ENCODE measurements around the gene SCUBE3. TPM values are rescaled to one million over a fixed set of nuclear protein-coding genes. Genes with fewer than 3 reads are reported as not detected.

SCUBE3 gene
- total and polyA plus RNA-seq, 2 of the 13 experiments (the other 11 are each of a cell fraction or from before 2014, with no cell fraction given): not detected

GRCh38 chr6:35228481-35228880, 14.7 kb downstream of the SCUBE3 start:
- Histone ChIP-seq H2AFZ (ENCODE audit: low read length) (no peak overlapping the region), H3K9ac (ENCODE audit: insufficient read depth, low read depth, low read length) (no peak overlapping the region), H3K4me2 (ENCODE audit: low read depth, low read length) (no peak overlapping the region), H3K36me3 (replicated peaks in 1 of 2; ENCODE audit: control insufficient read depth in 1 of 2, insufficient read depth in 2 of 2, low read length in 2 of 2) (no peaks in the 10 kb centered on the region), H3K4me3 (replicated peaks in 1 of 3; ENCODE audit: insufficient read depth in 1 of 3, low read depth in 2 of 3, low read length in 3 of 3) (no peak overlapping the region), H3K27me3 (ENCODE audit: control insufficient read depth in 1 of 2, insufficient read depth in 2 of 2, low read length in 2 of 2) (no peaks in the 10 kb centered on the region), H3K9me3 (ENCODE audit: low read length) (no peaks in the 10 kb centered on the region), H3K27ac (ENCODE audit: extremely low read length, insufficient read depth, low read length) (no peak overlapping the region), H4K20me1 (ENCODE audit: insufficient read depth, low read length) (no peaks in the 10 kb centered on the region), H3K4me1 (ENCODE audit: insufficient read depth, low read length) (peaks cover 9% of the 10 kb centered on the region; the same call in 1 of the 2 replicates), H3K79me2 (ENCODE audit: insufficient read depth, low read length) (no peaks in the 10 kb centered on the region)
- ATAC-seq (no peak), DNase-seq (ENCODE audit: low spot score) (no peak), FAIRE-seq (no peak)
- in situ Hi-C loops (cut with HindIII; ENCODE audit: extremely low pct_ligation_motif_present, low pct_unique_long_range_greater_than_20kb) (no loop called here), intact Hi-C loops (cut with micrococcal nuclease; ENCODE audit: unreplicated experiment) (no loop called here)
- no peak for TF ChIP-seq ZNF891 (CRISPR knock-in tag; IDR thresholded peaks at IDR 0.05)
- no peak for TF ChIP-seq PTBP1 (IDR thresholded peaks at IDR 0.05; ENCODE audit: low read depth, low read length, poor library complexity, severe bottlenecking)
- no peak for TF ChIP-seq HMGA1 (CRISPR knock-in tag; conservative IDR thresholded peaks at IDR 0.05)
- no peak for TF ChIP-seq SIN3B (IDR thresholded peaks at IDR 0.05; ENCODE audit: low read length)
- no peak for TF ChIP-seq ZNF670 (CRISPR knock-in tag; IDR thresholded peaks at IDR 0.05; ENCODE audit: borderline replicate concordance)
- no peak for TF ChIP-seq ETV5 (CRISPR knock-in tag; IDR thresholded peaks at IDR 0.05; ENCODE audit: borderline replicate concordance)
- no peak for TF ChIP-seq ZBTB33 (CRISPR knock-in tag; IDR thresholded peaks at IDR 0.05)
- TF ChIP-seq ETV6 (CRISPR knock-in tag; conservative IDR thresholded peaks at IDR 0.05): no peak
- TF ChIP-seq DPF2 (CRISPR knock-in tag; IDR thresholded peaks at IDR 0.05; ENCODE audit: borderline replicate concordance, low read depth): no peak
- no peak for TF ChIP-seq RELA (CRISPR knock-in tag; IDR thresholded peaks at IDR 0.05)
- no peak for TF ChIP-seq MED8 (CRISPR knock-in tag; IDR thresholded peaks at IDR 0.05; ENCODE audit: insufficient replicate concordance)
- no peak for TF ChIP-seq SNAPC2 (CRISPR knock-in tag; IDR thresholded peaks at IDR 0.05)
- TF ChIP-seq ZNF598 (CRISPR knock-in tag; IDR thresholded peaks at IDR 0.05; ENCODE audit: borderline replicate concordance): no peak
- TF ChIP-seq RAD51 (IDR thresholded peaks at IDR 0.05; ENCODE audit: borderline replicate concordance): no peak
- TF ChIP-seq MED13 (CRISPR knock-in tag; IDR thresholded peaks at IDR 0.05): no peak
- TF ChIP-seq ZNF746 (CRISPR knock-in tag; IDR thresholded peaks at IDR 0.05): no peak
- POLR2A ChIA-PET: no interaction called here
- CTCF ChIA-PET (ENCODE audit: low intra/inter-chr PET ratio, low total read pairs): no interaction called here
- BruUV-seq (replicated peaks): no TSS peak
- WGBS (ENCODE audit: low lambda C conversion rate): 93% methylated on average over 6 of the region's 6 CpGs
